ENCODE data around the gene REEP5. TPM values are rescaled to one million over a fixed set of nuclear protein-coding genes. Genes with fewer than 3 reads are reported as not detected.

The REEP5 gene
- total and polyA plus RNA-seq, 2 of the 13 experiments (the other 11 are each of a cell fraction or from before 2014, with no cell fraction given), result 49.4 to 239 TPM

DNA sequence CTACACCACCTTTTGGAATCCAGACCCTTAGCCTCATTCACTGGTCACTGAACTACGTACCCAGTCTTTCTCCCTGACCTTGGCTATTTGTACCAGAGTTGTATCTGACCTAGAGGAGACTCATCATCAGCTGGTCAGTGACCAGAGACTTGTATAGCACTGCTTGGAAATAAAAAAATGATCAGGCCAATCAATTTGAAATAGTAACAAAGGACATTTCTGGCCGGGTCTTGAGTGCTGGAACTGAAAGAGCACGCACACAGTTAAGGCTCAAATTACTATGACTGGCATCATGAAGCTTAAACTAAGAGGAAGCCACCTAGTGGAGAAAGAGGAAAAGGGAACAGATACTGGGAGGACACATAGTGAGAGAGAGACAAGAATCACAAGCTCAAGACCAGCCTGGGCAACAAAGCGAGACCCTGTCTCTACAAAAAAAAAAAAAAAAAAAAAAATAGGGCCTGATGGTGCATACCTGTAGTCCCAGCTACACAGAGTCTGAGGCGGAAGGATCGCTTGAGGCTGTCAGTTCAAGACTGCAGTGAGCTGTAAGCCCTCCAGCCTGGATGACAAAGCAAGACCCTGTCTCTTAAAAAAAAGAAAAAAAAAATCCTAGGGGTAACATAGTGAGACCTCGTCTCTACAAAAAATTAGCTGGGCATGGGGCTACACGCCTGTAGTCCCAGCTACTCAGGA is 73.8 kb downstream of the REEP5 start (continued):
- TF ChIP-seq PHF20 (CRISPR knock-in tag; IDR thresholded peaks at IDR 0.05) (no peak), ZNF775 (CRISPR knock-in tag; IDR thresholded peaks at IDR 0.05; ENCODE audit: borderline replicate concordance) (no peak), ZNF761 (CRISPR knock-in tag; conservative IDR thresholded peaks at IDR 0.05) (no peak), EHMT2 (IDR thresholded peaks at IDR 0.05; ENCODE audit: borderline replicate concordance, low read depth, low read length) (no peak), STAG1 (CRISPR knock-in tag; IDR thresholded peaks at IDR 0.05) (peak; percentile 51), ZNF788 (CRISPR knock-in tag; IDR thresholded peaks at IDR 0.05; ENCODE audit: borderline replicate concordance) (no peak), SP2 (CRISPR knock-in tag; IDR thresholded peaks at IDR 0.05) (no peak), MEIS2 (CRISPR knock-in tag; IDR thresholded peaks at IDR 0.05) (no peak), ZSCAN21 (CRISPR knock-in tag; IDR thresholded peaks at IDR 0.05; ENCODE audit: borderline replicate concordance) (no peak), BCL6 (CRISPR knock-in tag; IDR thresholded peaks at IDR 0.05) (no peak), FLYWCH1 (CRISPR knock-in tag; IDR thresholded peaks at IDR 0.05) (no peak), JARID2 (CRISPR knock-in tag; IDR thresholded peaks at IDR 0.05; ENCODE audit: insufficient replicate concordance) (no peak), SAP130 (CRISPR knock-in tag; IDR thresholded peaks at IDR 0.05; ENCODE audit: low read depth) (peak; percentile 22; the same call in 1 of the 2 replicates), CHCHD3 (CRISPR knock-in tag; IDR thresholded peaks at IDR 0.05) (no peak), ZKSCAN8 (CRISPR knock-in tag; IDR thresholded peaks at IDR 0.05; ENCODE audit: borderline replicate concordance) (no peak), JUN (CRISPR knock-in tag; IDR thresholded peaks at IDR 0.05) (no peak), GATAD1 (CRISPR knock-in tag; IDR thresholded peaks at IDR 0.05) (no peak), ZFP37 (CRISPR knock-in tag; IDR thresholded peaks at IDR 0.05; ENCODE audit: borderline replicate concordance) (no peak)
- TF ChIP-seq, protein P1, sequence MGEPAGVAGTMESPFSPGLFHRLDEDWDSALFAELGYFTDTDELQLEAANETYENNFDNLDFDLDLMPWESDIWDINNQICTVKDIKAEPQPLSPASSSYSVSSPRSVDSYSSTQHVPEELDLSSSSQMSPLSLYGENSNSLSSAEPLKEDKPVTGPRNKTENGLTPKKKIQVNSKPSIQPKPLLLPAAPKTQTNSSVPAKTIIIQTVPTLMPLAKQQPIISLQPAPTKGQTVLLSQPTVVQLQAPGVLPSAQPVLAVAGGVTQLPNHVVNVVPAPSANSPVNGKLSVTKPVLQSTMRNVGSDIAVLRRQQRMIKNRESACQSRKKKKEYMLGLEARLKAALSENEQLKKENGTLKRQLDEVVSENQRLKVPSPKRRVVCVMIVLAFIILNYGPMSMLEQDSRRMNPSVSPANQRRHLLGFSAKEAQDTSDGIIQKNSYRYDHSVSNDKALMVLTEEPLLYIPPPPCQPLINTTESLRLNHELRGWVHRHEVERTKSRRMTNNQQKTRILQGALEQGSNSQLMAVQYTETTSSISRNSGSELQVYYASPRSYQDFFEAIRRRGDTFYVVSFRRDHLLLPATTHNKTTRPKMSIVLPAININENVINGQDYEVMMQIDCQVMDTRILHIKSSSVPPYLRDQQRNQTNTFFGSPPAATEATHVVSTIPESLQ (CRISPR knock-in tag; conservative IDR thresholded peaks at IDR 0.05), result no peak
- TF ChIP-seq, protein P2, sequence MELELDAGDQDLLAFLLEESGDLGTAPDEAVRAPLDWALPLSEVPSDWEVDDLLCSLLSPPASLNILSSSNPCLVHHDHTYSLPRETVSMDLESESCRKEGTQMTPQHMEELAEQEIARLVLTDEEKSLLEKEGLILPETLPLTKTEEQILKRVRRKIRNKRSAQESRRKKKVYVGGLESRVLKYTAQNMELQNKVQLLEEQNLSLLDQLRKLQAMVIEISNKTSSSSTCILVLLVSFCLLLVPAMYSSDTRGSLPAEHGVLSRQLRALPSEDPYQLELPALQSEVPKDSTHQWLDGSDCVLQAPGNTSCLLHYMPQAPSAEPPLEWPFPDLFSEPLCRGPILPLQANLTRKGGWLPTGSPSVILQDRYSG (CRISPR knock-in tag; IDR thresholded peaks at IDR 0.05), result no peak
- TF ChIP-seq, protein P3, sequence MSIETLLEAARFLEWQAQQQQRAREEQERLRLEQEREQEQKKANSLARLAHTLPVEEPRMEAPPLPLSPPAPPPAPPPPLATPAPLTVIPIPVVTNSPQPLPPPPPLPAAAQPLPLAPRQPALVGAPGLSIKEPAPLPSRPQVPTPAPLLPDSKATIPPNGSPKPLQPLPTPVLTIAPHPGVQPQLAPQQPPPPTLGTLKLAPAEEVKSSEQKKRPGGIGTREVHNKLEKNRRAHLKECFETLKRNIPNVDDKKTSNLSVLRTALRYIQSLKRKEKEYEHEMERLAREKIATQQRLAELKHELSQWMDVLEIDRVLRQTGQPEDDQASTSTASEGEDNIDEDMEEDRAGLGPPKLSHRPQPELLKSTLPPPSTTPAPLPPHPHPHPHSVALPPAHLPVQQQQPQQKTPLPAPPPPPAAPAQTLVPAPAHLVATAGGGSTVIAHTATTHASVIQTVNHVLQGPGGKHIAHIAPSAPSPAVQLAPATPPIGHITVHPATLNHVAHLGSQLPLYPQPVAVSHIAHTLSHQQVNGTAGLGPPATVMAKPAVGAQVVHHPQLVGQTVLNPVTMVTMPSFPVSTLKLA (IDR thresholded peaks at IDR 0.05), result no peak
- TF ChIP-seq, protein P4, sequence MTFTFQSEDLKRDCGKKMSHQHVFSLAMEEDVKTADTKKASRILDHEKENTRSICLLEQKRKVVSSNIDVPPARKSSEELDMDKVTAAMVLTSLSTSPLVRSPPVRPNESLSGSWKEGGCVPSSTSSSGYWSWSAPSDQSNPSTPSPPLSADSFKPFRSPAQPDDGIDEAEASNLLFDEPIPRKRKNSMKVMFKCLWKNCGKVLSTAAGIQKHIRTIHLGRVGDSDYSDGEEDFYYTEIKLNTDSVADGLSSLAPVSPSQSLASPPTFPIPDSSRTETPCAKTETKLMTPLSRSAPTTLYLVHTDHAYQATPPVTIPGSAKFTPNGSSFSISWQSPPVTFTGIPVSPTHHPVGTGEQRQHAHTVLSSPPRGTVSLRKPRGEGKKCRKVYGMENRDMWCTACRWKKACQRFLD (CRISPR knock-in tag; IDR thresholded peaks at IDR 0.05; ENCODE audit: borderline replicate concordance), result no peak
